Gastrocnemius medialis (tissue), 4 donors: ENCODE data around the gene OR2B2.

Source experiments
- CTCF ChIP-seq, 5 experiments: fragments of 450-650 bp in 3 of 5; fragments of 200-600 bp in 2 of 5; sonication (generic) in 2 of 5; IDR thresholded peaks in 4 of 5; conservative IDR thresholded peaks in 1 of 5; 1 replicate in 4 of 5; 2 replicates in 1 of 5; pipeline ENCODE4 v1.5.1; 2016 to 2019; ENCODE audit warnings: antibody characterized with exemption in 5 of 5, mild to moderate bottlenecking in 3 of 5, moderate library complexity in 3 of 5
- POLR2A ChIP-seq, 2 donors: fragments of 450-650 bp; IDR thresholded peaks; one replicate each; pipeline ENCODE4 v1.6.1; 2017; ENCODE audit warnings: antibody characterized with exemption in 2 of 2, mild to moderate bottlenecking in 2 of 2, moderate library complexity in 2 of 2

GRCh38 chr6:27948237-27948636 is 36.0 kb upstream of the OR2B2 start:
- TF ChIP-seq CTCF (IDR thresholded peaks at IDR 0.05 in 4 of 5, conservative IDR thresholded peaks at IDR 0.05 in 1 of 5) (no peak), POLR2A (IDR thresholded peaks at IDR 0.05) (no peak)
